SU-DHL-6 (cell line): ENCODE measurements around the gene DPEP2.

ENCODE experiments used
- EZH2phosphoT487 ChIP-seq: fragments of 200-600 bp; sonication (generic), shearing (Covaris generic); conservative IDR thresholded peaks from 2 replicates; pipeline ENCODE4 v1.6.1; 2018; ENCODE audit warnings: mild to moderate bottlenecking, antibody characterized with exemption, low read length, moderate library complexity, mixed read lengths
- TF ChIP-seq, protein P1 (sequence below): fragments of 200-600 bp; sonication (generic); IDR thresholded peaks from one replicate; pipeline ENCODE4 v1.5.1; 2017; ENCODE audit warnings: antibody characterized with exemption, mild to moderate bottlenecking, low read length, moderate library complexity; ENCODE audit not compliant: insufficient read depth, poor library complexity, severe bottlenecking

DNA sequence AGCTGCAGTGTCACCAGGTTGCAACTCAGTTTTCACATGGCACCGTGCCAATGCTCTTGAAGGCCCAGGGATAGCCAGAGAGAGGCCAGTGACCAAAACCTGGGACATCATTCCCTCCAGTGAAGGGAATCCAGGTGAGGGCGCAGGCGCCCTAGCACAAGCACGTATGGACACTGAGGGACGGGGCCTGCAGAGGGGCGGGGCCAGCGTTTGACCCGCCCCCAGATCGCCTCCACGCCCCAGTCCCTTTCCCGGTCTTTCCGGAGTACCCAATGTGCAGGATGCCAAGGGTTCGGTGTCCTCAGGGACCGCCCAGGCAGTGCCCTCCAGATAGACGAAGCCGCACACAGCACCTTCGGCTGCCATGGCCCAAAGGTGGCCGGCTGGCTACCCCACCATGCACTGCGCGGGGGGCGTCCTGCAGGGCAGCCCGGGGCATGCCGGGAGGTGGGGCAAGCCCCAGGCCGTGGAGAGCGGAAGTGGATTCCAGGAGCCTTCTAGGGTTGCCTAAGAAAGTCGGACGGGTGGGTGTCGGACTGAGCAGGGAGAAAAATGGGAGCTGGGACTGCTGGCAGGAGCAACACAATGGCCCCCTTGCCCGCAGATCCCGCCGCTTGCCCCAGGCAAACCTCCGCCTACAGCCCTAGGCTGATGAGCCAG lies 35.5 kb downstream of the DPEP2 start:
- TF ChIP-seq, protein P1, sequence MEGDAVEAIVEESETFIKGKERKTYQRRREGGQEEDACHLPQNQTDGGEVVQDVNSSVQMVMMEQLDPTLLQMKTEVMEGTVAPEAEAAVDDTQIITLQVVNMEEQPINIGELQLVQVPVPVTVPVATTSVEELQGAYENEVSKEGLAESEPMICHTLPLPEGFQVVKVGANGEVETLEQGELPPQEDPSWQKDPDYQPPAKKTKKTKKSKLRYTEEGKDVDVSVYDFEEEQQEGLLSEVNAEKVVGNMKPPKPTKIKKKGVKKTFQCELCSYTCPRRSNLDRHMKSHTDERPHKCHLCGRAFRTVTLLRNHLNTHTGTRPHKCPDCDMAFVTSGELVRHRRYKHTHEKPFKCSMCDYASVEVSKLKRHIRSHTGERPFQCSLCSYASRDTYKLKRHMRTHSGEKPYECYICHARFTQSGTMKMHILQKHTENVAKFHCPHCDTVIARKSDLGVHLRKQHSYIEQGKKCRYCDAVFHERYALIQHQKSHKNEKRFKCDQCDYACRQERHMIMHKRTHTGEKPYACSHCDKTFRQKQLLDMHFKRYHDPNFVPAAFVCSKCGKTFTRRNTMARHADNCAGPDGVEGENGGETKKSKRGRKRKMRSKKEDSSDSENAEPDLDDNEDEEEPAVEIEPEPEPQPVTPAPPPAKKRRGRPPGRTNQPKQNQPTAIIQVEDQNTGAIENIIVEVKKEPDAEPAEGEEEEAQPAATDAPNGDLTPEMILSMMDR = no peak
- no peak for TF ChIP-seq EZH2phosphoT487
